ENCODE results near the gene SAE1. TPM values are rescaled to one million over a fixed set of nuclear protein-coding genes. Genes with fewer than 3 reads are reported as not detected.
A peak's percentile ranks its signal among the peaks of the same experiment; 100 is the strongest.

Gene SAE1
- polyA plus RNA-seq, 3 donors: 28.3 to 54.2 (median 46.5) TPM

- H3K9ac ChIP-seq (ENCODE audit: insufficient read depth, low read length, poor library complexity, severe bottlenecking): no peak overlapping the region
- Mint-ChIP-seq H3K4me1 (peaks cover 18% of the 10 kb centered on the region), H3K4me3 (peak overlapping the region in 1 of 2 donors; percentile 89), H3K27ac (peak overlapping the region in 3 of 7 donors; percentile 1 to 66 (median 57)), H3K9me3 (peaks cover 0 to 25% (median 7%) of the 10 kb centered on the region in 7 donors), H3K27me3 (ENCODE audit: low read depth in 3 of 3) (peaks cover 43 to 54% (median 48%) of the 10 kb centered on the region in 3 donors), H3K36me3 (peaks cover 3 to 8% of the 10 kb centered on the region in 2 donors)
- no peak overlapping the region for H3K4me3 ChIP-seq (replicated peaks in 1 of 3; ENCODE audit: low read depth in 2 of 3, low read length in 3 of 3)
- no peak overlapping the region for H3K4me2 ChIP-seq (replicated peaks; ENCODE audit: extremely low read depth, low read length, poor library complexity, severe bottlenecking)
- no peak overlapping the region for H2AFZ ChIP-seq (ENCODE audit: insufficient read depth, low read depth, low read length, poor library complexity, severe bottlenecking)
- H3K27me3 ChIP-seq (ENCODE audit: control insufficient read depth in 2 of 2, insufficient read depth in 2 of 2, low read length in 2 of 2): peaks cover 31 to 70% of the 10 kb centered on the region in 2 donors
- no peak for DNase-seq
- no peaks in the 10 kb centered on the region for H3K36me3 ChIP-seq (replicated peaks in 1 of 2; ENCODE audit: control insufficient read depth in 1 of 2, insufficient read depth in 2 of 2, low read length in 2 of 2)
- H4K20me1 ChIP-seq (ENCODE audit: insufficient read depth, low read length): no peaks in the 10 kb centered on the region
- WGBS (ENCODE audit: insufficient coverage): 6% methylated on average over 15 of the region's 16 CpGs
- H3K27ac ChIP-seq (ENCODE audit: low read depth in 1 of 2, low read length in 2 of 2): no peak overlapping the region
- TF ChIP-seq CTCF (IDR thresholded peaks at IDR 0.05): no peak
- H3K9me3 ChIP-seq (replicated peaks in 1 of 2; ENCODE audit: control insufficient read depth in 1 of 2, insufficient read depth in 1 of 2, low read length in 2 of 2): peaks cover 3 to 25% of the 10 kb centered on the region in 2 donors
- intact Hi-C loops (cut with micrococcal nuclease): no loop called here
- H3K4me1 ChIP-seq (ENCODE audit: control insufficient read depth in 1 of 2, insufficient read depth in 2 of 2, low read length in 2 of 2): peaks cover 30 to 38% of the 10 kb centered on the region in 2 donors
- no peaks in the 10 kb centered on the region for H3K79me2 ChIP-seq (ENCODE audit: insufficient read depth, low read length)
Measured at GRCh38 chr19:47239152-47239551, 108.5 kb downstream of the SAE1 start.

DNA sequence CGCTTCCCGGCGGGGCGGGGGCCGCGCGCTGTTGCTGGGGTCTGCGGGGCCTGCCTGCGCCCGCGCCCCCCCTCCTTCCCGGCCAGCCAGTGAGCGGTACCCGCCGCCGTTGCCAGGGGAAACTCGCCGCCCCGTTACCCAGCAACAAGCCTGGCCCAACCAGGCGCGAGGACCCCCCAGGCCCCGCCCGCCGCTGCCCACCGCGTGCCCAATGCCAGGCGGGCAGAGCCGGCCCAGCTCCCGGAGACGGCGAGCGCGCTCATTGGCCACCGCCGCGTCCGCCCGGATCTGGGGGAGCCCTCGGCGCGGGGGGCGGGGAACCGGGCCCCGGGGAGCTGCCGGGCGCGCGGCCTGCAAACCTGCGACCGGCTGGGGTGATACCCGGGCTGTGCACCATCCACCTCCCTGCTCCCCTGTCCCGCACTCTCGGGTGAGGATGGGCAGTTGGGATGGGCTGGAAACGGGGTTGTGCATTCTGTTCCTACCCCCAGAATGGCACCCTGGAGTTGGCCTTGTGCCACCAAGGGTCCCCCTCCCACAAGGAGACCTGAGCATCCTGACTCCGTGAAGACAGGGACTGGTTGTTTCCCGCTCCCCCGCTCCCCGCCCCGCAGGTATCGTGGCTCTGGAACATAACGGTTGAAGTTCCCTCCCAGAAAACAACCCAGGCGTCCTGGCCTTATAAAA lies 109.1 kb downstream of the SAE1 start:
- WGBS (ENCODE audit: insufficient coverage): under 1% methylated on average over 50 of the region's 62 CpGs
- H3K9me3 ChIP-seq (replicated peaks in 1 of 2; ENCODE audit: control insufficient read depth in 1 of 2, insufficient read depth in 1 of 2, low read length in 2 of 2): peaks cover 3 to 25% of the 10 kb centered on the region in 2 donors
- no peak overlapping the region for H3K27ac ChIP-seq (ENCODE audit: low read depth in 1 of 2, low read length in 2 of 2)
- H4K20me1 ChIP-seq (ENCODE audit: insufficient read depth, low read length): no peaks in the 10 kb centered on the region
- no peak overlapping the region for H3K4me3 ChIP-seq (replicated peaks in 1 of 3; ENCODE audit: low read depth in 2 of 3, low read length in 3 of 3)
- H3K27me3 ChIP-seq (ENCODE audit: control insufficient read depth in 2 of 2, insufficient read depth in 2 of 2, low read length in 2 of 2): peaks cover 31 to 70% of the 10 kb centered on the region in 2 donors
- H3K27ac Mint-ChIP-seq: peak overlapping the region in 1 of 7 donors; percentile 44
- H3K4me2 ChIP-seq (replicated peaks; ENCODE audit: extremely low read depth, low read length, poor library complexity, severe bottlenecking): no peak overlapping the region
- H3K36me3 Mint-ChIP-seq: peaks cover 3 to 8% of the 10 kb centered on the region in 2 donors
- no peaks in the 10 kb centered on the region for H3K79me2 ChIP-seq (ENCODE audit: insufficient read depth, low read length)
- intact Hi-C loops (cut with micrococcal nuclease): loop anchor here in 1 of 2 donors (2.0 kb wide), 1 partner anchor 13 kb away; no protein-coding TSS in a partner anchor
- H3K4me1 ChIP-seq (ENCODE audit: control insufficient read depth in 1 of 2, insufficient read depth in 2 of 2, low read length in 2 of 2): peaks cover 36 to 44% of the 10 kb centered on the region in 2 donors
- H2AFZ ChIP-seq (ENCODE audit: insufficient read depth, low read depth, low read length, poor library complexity, severe bottlenecking): no peak overlapping the region
- DNase-seq: no peak
- H3K36me3 ChIP-seq (replicated peaks in 1 of 2; ENCODE audit: control insufficient read depth in 1 of 2, insufficient read depth in 2 of 2, low read length in 2 of 2): no peaks in the 10 kb centered on the region
- H3K9me3 Mint-ChIP-seq: peaks cover 0 to 25% (median 7%) of the 10 kb centered on the region in 7 donors
- peaks cover 41 to 50% (median 45%) of the 10 kb centered on the region in 3 donors for H3K27me3 Mint-ChIP-seq (ENCODE audit: low read depth in 3 of 3)
- TF ChIP-seq CTCF (IDR thresholded peaks at IDR 0.05): no peak
- peak overlapping the region in 1 of 2 donors; percentile 80 for H3K4me3 Mint-ChIP-seq
- no peak overlapping the region for H3K9ac ChIP-seq (ENCODE audit: insufficient read depth, low read length, poor library complexity, severe bottlenecking)
- peaks cover 23% of the 10 kb centered on the region for H3K4me1 Mint-ChIP-seq
